Activated CD4-positive, alpha-beta memory T cell treated with anti-CD3 and anti-CD28 coated beads, Interleukin-2, amount 10 ng/mL, durations not matched to agents 7 days and 5 days (primary cell): ENCODE measurements around the gene TIMM13. TPM values are rescaled to one million over a fixed set of nuclear protein-coding genes. Genes with fewer than 3 reads are reported as not detected.
"Not testable (repeated sequence)": the region's sequence is repeated elsewhere in the genome, so short reads cannot be mapped to it uniquely, and the experiment has no call there.

ENCODE experiments used
- CTCF ChIA-PET: fragments of 350-600 bp; sonication (Branson Sonifier 250); formaldehyde crosslinking; loops from one replicate; lab custom pipeline; 2021; ENCODE audit warnings: antibody characterized with exemption, inconsistent platforms; lab: Charles Lee
- POLR2A ChIA-PET: fragments of 350-600 bp; sonication (Branson Sonifier 250); formaldehyde crosslinking; loops from one replicate; lab custom pipeline; 2021; ENCODE audit warnings: antibody characterized with exemption; lab: Charles Lee
- DNase-seq: peaks from one replicate; pipeline ENCODE4 v3.0.0-alpha.2; 2020
- H3K27ac Mint-ChIP-seq: one replicate; pipeline ENCODE4 v1.8.0; 2021; ENCODE audit warnings: mild to moderate bottlenecking, mixed read lengths
- H3K27me3 Mint-ChIP-seq: one replicate; pipeline ENCODE4 v1.8.0; 2021; ENCODE audit warnings: mixed read lengths
- H3K36me3 Mint-ChIP-seq: one replicate; pipeline ENCODE4 v1.8.0; 2021; ENCODE audit warnings: low read depth, mixed read lengths
- H3K4me1 Mint-ChIP-seq: one replicate; pipeline ENCODE4 v1.8.0; 2021; ENCODE audit warnings: mixed read lengths
- H3K4me3 Mint-ChIP-seq: one replicate; pipeline ENCODE4 v1.8.0; 2021; ENCODE audit warnings: mild to moderate bottlenecking, mixed read lengths
- H3K9me3 Mint-ChIP-seq: one replicate; pipeline ENCODE4 v1.8.0; 2021; ENCODE audit warnings: mixed read lengths
- total RNA-seq, 2 experiments: library from RNA; stranded (reverse); gene quantifications; one replicate each; pipeline ENCODE4 v1.2.3, GENCODE V29; 2021

TIMM13 gene
- total RNA-seq, 2 experiments from 2014 or later, result 44.5 to 47.4 TPM

DNA sequence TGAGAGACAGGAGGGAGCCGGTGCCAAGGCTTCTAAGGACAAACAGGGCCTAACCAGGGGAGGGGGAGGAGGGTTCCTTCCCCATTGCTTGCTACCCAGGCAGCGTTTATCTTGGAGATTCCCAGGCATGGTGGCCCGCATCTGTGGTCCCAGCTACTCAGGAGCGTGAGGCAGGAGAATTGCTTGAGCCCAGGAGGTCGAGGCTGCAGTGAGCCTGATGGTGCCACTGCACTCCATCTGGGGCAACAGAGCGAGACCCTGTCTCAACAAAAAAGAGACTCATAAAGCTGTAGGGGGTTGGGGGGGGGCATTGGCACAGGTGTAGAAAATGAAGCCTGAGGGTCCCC is 11.4 kb downstream of the TIMM13 start:
- CTCF ChIA-PET, result no interaction called here
- no peaks in the 10 kb centered on the region for H3K36me3 Mint-ChIP-seq
- no peaks in the 10 kb centered on the region for H3K27me3 Mint-ChIP-seq
- DNase-seq, result no peak
- no peak overlapping the region for H3K27ac Mint-ChIP-seq
- POLR2A ChIA-PET, result interaction anchor here (0.7 kb wide), 1 partner anchor 465 kb away, joined by 3 read pairs; no protein-coding TSS in a partner anchor
- no peaks in the 10 kb centered on the region for H3K9me3 Mint-ChIP-seq
- no peaks in the 10 kb centered on the region for H3K4me1 Mint-ChIP-seq
- no peak overlapping the region for H3K4me3 Mint-ChIP-seq

DNA sequence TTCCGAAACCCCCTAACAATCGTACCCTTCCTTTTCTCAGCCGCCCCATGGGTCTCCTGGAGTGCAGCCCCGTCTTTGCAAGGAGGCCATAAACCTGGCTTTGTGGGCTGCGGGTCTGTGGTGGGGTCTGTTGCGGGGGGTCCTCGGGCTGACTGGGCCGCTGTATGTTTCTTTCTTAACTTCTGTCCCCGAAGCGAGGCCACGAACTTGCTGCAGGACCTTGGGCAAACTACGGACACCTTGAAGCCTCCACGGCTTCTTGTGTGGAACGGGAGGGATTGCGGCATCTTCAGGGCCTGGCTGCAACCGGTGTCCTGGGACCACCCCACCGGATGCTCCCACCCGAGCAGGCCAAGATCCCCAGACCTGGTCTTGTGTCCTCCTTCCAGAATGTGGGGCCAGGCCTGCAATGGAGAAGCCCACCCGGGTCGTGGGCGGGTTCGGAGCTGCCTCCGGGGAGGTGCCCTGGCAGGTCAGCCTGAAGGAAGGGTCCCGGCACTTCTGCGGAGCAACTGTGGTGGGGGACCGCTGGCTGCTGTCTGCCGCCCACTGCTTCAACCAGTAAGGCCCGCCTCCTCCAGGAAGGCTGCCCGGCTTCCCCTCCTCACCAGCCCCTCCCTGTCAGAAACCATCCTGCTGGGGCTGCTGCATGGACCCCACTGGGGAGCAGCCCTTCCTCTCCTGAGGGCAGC is 12.0 kb downstream of the TIMM13 start:
- Mint-ChIP-seq H3K27ac (no peak overlapping the region), H3K4me1 (no peaks in the 10 kb centered on the region), H3K27me3 (peaks cover 3% of the 10 kb centered on the region), H3K36me3 (no peaks in the 10 kb centered on the region), H3K9me3 (no peaks in the 10 kb centered on the region), H3K4me3 (no peak overlapping the region)
- DNase-seq, result no peak
- CTCF ChIA-PET, result no interaction called here
- POLR2A ChIA-PET, result no interaction called here

DNA sequence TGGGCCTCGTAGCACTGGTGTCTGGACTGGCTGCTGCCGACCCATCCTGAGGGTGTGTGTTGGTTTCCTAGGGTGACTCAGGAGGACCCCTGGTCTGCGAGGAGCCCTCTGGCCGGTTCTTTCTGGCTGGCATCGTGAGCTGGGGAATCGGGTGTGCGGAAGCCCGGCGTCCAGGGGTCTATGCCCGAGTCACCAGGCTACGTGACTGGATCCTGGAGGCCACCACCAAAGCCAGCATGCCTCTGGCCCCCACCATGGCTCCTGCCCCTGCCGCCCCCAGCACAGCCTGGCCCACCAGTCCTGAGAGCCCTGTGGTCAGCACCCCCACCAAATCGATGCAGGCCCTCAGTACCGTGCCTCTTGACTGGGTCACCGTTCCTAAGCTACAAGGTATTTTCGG is 13.8 kb downstream of the TIMM13 start:
- DNase-seq, result no peak
- H3K9me3 Mint-ChIP-seq, result no peaks in the 10 kb centered on the region
- H3K36me3 Mint-ChIP-seq, result no peaks in the 10 kb centered on the region
- ChIA-PET CTCF (no interaction called here), POLR2A (interaction anchor here (0.9 kb wide), 1 partner anchor 12 kb away, joined by 4 read pairs; no protein-coding TSS in a partner anchor)
- H3K4me3 Mint-ChIP-seq, result no peak overlapping the region
- H3K27me3 Mint-ChIP-seq, result peaks cover 5% of the 10 kb centered on the region
- no peak overlapping the region for H3K27ac Mint-ChIP-seq
- no peaks in the 10 kb centered on the region for H3K4me1 Mint-ChIP-seq

DNA sequence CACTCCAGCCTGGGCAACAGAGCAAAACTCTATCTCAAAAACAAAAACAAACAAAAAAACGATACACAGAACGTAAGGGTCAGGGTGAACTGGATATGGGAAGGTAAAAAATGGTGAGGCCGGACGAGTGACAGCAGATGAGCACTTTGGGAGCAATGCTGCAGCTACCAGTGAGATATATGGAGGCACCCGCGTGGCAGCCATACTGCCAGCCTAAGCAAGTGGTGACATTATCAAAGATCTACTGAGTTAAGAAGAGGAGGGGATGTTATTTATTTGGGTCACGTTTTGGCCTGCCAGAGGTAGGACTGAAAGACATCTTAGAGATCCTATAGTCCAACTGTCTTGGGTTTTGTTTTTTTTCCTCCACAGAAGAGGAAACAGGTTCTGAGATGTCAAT is 14.2 kb downstream of the TIMM13 start:
- Mint-ChIP-seq H3K9me3 (no peaks in the 10 kb centered on the region), H3K27ac (no peak overlapping the region), H3K27me3 (peaks cover 5% of the 10 kb centered on the region), H3K4me1 (no peaks in the 10 kb centered on the region), H3K36me3 (no peaks in the 10 kb centered on the region), H3K4me3 (no peak overlapping the region)
- ChIA-PET POLR2A (interaction anchor here (0.9 kb wide), 1 partner anchor 13 kb away, joined by 4 read pairs; no protein-coding TSS in a partner anchor), CTCF (no interaction called here)
- no peak for DNase-seq

DNA sequence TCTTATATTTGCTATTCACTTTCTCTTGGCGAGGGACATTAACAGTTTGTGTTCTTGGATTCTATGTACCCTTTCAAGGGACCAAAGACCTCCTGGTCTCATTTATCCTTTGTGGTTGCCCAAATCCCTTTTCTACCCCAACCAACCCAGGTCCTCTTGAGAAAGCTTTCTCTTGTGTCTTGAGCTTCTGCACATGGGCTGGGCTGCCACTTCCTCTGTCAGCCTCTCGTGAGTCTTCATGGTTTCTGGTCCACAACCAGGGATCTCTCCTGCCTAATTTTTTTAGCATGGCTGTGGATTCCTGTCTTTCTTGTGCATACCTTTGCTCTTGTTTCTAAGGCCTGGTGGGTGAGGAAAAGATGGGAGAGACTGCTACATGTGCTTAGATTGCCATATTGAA is 14.9 kb downstream of the TIMM13 start:
- CTCF ChIA-PET, result no interaction called here
- Mint-ChIP-seq H3K9me3 (no peaks in the 10 kb centered on the region), H3K27me3 (peaks cover 5% of the 10 kb centered on the region), H3K36me3 (no peaks in the 10 kb centered on the region), H3K4me3 (no peak overlapping the region), H3K27ac (no peak overlapping the region), H3K4me1 (no peaks in the 10 kb centered on the region)
- DNase-seq, result no peak
- POLR2A ChIA-PET, result no interaction called here

DNA sequence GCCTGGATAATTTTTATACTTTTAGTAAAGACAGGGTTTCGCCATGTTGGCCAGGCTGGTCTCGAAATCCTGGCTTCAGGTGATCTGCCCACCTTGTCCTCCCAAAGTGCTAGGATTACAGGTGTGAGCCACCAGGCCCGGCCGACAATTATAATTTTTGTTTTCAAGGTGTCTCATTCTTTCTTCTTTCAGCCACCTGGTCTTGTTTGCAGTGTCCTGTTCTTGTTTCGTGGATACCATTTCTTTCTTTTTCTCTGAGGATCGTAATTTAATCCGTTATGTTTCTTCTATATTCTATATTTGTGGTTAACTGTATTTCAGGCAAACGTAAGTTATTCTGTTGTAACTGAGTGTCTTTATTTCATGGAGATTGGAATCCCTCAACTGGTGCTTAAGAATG is 15.7 kb downstream of the TIMM13 start:
- CTCF ChIA-PET, result interaction anchor here (0.6 kb wide), 1 partner anchor 224 kb away, joined by 3 read pairs; no protein-coding TSS in a partner anchor
- no peaks in the 10 kb centered on the region for H3K36me3 Mint-ChIP-seq

DNA sequence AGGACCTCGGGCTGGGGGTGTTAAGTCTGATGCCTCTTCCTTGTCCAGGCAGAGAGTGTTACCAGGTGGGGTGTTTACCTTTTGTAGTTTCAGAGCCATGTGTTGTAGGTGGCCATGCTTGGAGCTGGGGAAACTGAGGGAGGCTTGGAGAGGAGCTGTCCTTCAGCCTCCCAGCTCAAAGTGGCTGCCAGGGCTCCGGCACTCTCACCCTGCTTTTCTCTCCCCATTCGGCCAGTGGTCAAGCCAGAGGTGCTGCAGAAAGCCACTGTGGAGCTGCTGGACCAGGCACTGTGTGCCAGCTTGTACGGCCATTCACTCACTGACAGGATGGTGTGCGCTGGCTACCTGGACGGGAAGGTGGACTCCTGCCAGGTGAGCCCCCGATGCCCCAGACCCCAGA is 17.4 kb downstream of the TIMM13 start:
- POLR2A ChIA-PET, result no interaction called here
- no peaks in the 10 kb centered on the region for H3K4me1 Mint-ChIP-seq
- H3K27me3 Mint-ChIP-seq, result peaks cover 5% of the 10 kb centered on the region
- CTCF ChIA-PET, result no interaction called here
- H3K9me3 Mint-ChIP-seq, result no peaks in the 10 kb centered on the region
- no peaks in the 10 kb centered on the region for H3K36me3 Mint-ChIP-seq
- H3K27ac Mint-ChIP-seq, result no peak overlapping the region
- H3K4me3 Mint-ChIP-seq, result no peak overlapping the region
- no peak for DNase-seq

More for the DNA sequence above, 15.7 kb downstream of the TIMM13 start:
- no peak for DNase-seq
- POLR2A ChIA-PET, result no interaction called here
- no peak overlapping the region for H3K4me3 Mint-ChIP-seq
- peaks cover 5% of the 10 kb centered on the region for H3K27me3 Mint-ChIP-seq
- H3K9me3 Mint-ChIP-seq, result no peaks in the 10 kb centered on the region
- H3K4me1 Mint-ChIP-seq, result no peaks in the 10 kb centered on the region
- H3K27ac Mint-ChIP-seq, result no peak overlapping the region

DNA sequence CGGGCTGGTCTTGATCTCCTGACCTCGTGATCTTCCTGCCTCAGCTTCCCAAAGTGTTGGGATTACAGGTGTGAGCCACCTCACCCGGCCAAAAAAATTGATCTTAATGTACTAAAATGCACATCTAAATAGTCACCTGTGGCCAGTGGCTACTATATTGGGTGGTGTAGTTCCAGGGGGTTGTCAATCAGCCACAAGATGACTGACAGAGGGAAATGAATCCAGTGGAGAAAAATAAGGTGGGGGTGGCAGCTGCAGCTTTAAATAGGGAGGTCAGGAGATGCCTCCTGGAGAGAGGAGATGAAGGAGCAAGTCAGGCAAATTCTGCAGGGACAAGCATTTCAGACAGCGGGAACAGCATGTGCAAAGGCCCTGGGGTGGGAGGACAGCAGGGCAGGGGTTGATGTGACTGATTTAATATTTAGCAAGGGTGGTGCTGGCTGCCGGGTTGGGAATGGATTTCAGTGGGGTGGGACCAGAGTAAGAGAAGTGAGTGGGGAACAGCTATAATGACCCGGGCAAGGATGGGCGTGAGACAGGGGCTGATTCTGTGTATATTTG is 18.0 kb downstream of the TIMM13 start:
- no peak overlapping the region for H3K4me3 Mint-ChIP-seq
- ChIA-PET POLR2A (no interaction called here), CTCF (no interaction called here)
- H3K27me3 Mint-ChIP-seq, result peaks cover 5% of the 10 kb centered on the region
- no peak for DNase-seq
- no peak overlapping the region for H3K27ac Mint-ChIP-seq
- H3K4me1 Mint-ChIP-seq, result no peaks in the 10 kb centered on the region
- H3K36me3 Mint-ChIP-seq, result no peaks in the 10 kb centered on the region
- H3K9me3 Mint-ChIP-seq, result no peaks in the 10 kb centered on the region

DNA sequence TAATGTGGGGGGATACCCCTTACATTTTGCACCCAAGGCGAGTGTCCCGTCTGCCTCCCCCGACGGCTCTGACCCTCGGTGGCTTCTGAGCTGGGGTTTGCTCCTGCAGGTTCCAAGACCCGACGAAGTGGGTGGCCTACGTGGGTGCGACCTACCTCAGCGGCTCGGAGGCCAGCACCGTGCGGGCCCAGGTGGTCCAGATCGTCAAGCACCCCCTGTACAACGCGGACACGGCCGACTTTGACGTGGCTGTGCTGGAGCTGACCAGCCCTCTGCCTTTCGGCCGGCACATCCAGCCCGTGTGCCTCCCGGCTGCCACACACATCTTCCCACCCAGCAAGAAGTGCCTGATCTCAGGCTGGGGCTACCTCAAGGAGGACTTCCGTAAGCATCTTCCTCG is 19.1 kb downstream of the TIMM13 start:
- Mint-ChIP-seq H3K9me3 (no peaks in the 10 kb centered on the region), H3K36me3 (no peaks in the 10 kb centered on the region), H3K4me3 (no peak overlapping the region), H3K4me1 (no peaks in the 10 kb centered on the region), H3K27me3 (peaks cover 5% of the 10 kb centered on the region), H3K27ac (no peak overlapping the region)
- CTCF ChIA-PET, result no interaction called here
- POLR2A ChIA-PET, result interaction anchor here (1.5 kb wide), 1 partner anchor 138 kb away, joined by 3 read pairs; no protein-coding TSS in a partner anchor
- no peak for DNase-seq

DNA sequence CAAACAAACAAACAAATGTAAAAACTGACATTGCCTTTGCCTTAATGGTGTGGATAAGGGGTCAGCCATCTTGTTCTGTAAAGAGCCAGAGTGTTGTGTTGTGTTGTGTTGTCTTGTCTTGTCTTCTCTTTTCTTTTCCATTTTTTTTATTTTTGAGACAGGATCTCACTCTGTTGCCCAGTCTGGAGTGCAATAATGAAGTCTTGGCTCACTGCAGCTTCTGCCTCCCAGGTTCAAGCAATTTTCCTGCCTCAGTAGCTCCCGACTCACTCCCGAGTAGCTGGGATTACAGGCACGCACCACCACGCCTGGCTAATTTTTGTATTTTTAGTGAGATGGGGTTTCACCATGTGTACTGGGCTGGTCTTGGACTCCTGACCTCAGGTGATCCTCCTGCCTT is 27.8 kb downstream of the TIMM13 start:
- H3K4me3 Mint-ChIP-seq, result no peak overlapping the region
- H3K4me1 Mint-ChIP-seq, result peaks cover 5% of the 10 kb centered on the region
- ChIA-PET CTCF (no interaction called here), POLR2A (interaction anchor here (1.4 kb wide), 1 partner anchor 28 kb away, joined by 4 read pairs; the partner anchor contains the start of gene TIMM13)
- no peak for DNase-seq
- no peak overlapping the region for H3K27ac Mint-ChIP-seq
- H3K9me3 Mint-ChIP-seq, result no peaks in the 10 kb centered on the region
- no peaks in the 10 kb centered on the region for H3K27me3 Mint-ChIP-seq
- H3K36me3 Mint-ChIP-seq, result no peaks in the 10 kb centered on the region

DNA sequence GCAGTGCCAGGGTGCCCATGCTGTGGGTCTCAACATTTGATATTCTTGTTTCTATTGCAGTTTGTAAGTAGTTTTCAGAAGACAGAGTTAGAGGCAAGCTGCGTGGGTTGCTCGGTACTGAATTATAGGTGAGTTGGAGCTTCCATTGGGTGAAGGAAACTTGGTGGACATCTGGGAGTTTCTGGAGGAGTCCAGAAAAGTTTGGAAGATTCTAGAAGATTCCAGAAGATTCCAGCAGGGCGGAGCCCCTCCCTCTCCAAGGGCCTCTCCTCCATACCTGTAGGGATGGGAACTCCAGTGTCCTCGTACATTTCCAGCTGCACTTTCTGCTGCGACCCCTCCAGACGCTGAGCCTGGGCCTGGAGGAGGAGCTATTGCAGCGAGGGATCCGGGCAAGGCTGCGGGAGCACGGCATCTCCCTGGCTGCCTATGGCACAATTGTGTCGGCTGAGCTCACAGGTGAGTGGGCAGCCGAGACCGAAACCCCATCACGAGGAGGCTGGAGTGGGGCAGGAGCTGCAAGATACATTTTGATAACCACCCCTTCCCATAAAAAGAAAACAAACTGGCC is 28.6 kb downstream of the TIMM13 start:
- H3K9me3 Mint-ChIP-seq, result no peaks in the 10 kb centered on the region

DNA sequence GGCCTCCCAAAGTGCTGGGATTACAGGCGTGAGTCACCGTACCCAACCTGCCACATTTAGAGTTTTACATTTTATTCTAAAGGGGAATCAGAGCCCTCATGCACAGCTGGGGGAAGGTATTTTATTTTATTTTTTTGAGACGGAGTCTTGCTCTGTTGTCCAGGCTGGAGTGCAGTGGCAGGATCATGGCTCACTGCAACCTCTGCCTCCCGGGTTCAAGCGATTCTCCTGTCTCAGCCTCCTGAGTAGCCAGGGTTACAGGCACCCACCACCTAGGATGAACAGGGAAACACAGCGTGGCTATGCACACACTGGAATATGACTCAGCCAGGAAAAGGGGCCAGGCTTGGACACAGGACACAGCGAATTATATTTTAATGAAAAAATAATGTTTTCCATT is 30.2 kb downstream of the TIMM13 start:
- CTCF ChIA-PET, result interaction anchor here (1.0 kb wide), 1 partner anchor 239 kb away, joined by 3 read pairs; no protein-coding TSS in a partner anchor
- H3K36me3 Mint-ChIP-seq, H3K9me3 Mint-ChIP-seq, H3K27ac Mint-ChIP-seq, H3K4me3 Mint-ChIP-seq, POLR2A ChIA-PET, DNase-seq, H3K27me3 Mint-ChIP-seq: not testable (repeated sequence)
- H3K4me1 Mint-ChIP-seq, result peaks cover 23% of the 10 kb centered on the region

More for the DNA sequence above, 28.6 kb downstream of the TIMM13 start:
- Mint-ChIP-seq H3K4me3 (no peak overlapping the region), H3K4me1 (peaks cover 12% of the 10 kb centered on the region), H3K27me3 (no peaks in the 10 kb centered on the region), H3K27ac (no peak overlapping the region), H3K36me3 (no peaks in the 10 kb centered on the region)
- DNase-seq, result no peak
- ChIA-PET POLR2A (interaction anchor here (1.4 kb wide), 1 partner anchor 29 kb away, joined by 4 read pairs; the partner anchor contains the start of gene TIMM13), CTCF (no interaction called here)

DNA sequence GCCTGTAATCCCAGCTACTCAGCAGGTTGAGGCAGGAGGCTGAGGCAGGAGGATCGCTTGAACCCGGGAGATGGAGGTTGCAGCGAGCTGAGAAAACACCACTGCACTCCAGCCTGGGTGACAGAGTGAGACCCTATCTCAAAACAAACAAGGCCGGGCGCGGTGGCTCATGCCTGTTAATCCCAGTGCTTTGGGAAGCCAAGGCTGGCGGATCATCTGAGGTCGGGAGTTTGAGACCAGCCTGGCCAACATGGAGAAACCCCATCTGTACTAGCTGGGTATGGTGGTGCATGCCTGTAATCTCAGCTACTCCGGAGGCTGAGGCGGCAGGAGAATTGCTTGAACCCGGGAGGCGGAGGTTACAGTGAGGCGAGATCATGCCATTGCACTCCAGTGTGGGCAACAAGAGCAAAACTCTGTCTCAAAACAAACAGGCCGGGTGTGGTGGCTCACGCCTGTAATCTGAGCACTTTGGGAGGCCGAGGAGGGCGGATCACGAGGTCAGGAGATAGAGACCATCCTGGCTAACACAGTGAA is 32.0 kb downstream of the TIMM13 start:
- not testable (repeated sequence) for H3K27me3 Mint-ChIP-seq, H3K9me3 Mint-ChIP-seq, H3K36me3 Mint-ChIP-seq, DNase-seq
- H3K4me1 Mint-ChIP-seq, result peaks cover 25% of the 10 kb centered on the region
- ChIA-PET CTCF (interaction anchor here (1.9 kb wide), 1 partner anchor 216 kb away, joined by 4 read pairs; no protein-coding TSS in a partner anchor), POLR2A (interaction anchor here (1.4 kb wide), 1 partner anchor 157 kb away, joined by 6 read pairs; no protein-coding TSS in a partner anchor)
- H3K4me3 Mint-ChIP-seq, result peak overlapping the region; percentile 56
- H3K27ac Mint-ChIP-seq, result peak overlapping the region; percentile 68
